Caco-2 (cell line): Measurements from ENCODE around the gene DLG4. TPM values are rescaled to one million over a fixed set of nuclear protein-coding genes. Genes with fewer than 3 reads are reported as not detected.

Source experiments
- BruUV-seq: library from RNA; stranded (reverse); fragments of 400-500 nt; replicated peaks from 2 replicates; lab custom pipeline; 2021; lab: Mats Ljungman, UMichigan
- CTCF ChIA-PET: fragments of 300-600 bp; sonication (Branson Sonifier 250); formaldehyde crosslinking; loops from one replicate; lab custom pipeline; 2022; ENCODE audit warnings: antibody characterized with exemption; lab: Charles Lee
- POLR2A ChIA-PET: fragments of 300-600 bp; sonication (Branson Sonifier 250); formaldehyde crosslinking; loops from one replicate; lab custom pipeline; 2022; ENCODE audit warnings: antibody characterized with exemption; lab: Charles Lee
- DNase-seq, 2 experiments: peaks; one replicate each; pipeline versions ENCODE4 v3.0.0 to v3.0.0-alpha.2; 2020 to 2022
- H3K27me3 ChIP-seq: replicated peaks from 2 replicates; pipeline ENCODE4 v1.6.0; 2011; ENCODE audit warnings: low read length; ENCODE audit not compliant: control insufficient read depth, insufficient read depth
- H3K36me3 ChIP-seq: 2 replicates; pipeline ENCODE4 v1.5.1; 2011; ENCODE audit warnings: low read length; ENCODE audit not compliant: control insufficient read depth, insufficient read depth
- H3K4me1 ChIP-seq: fragments of 250-450 bp; sonication (Bioruptor Pico); 2 replicates; pipeline ENCODE4 v1.5.1; 2020; ENCODE audit warnings: mild to moderate bottlenecking
- H3K4me3 ChIP-seq: 2 replicates; pipeline ENCODE4 v1.5.1; 2011; ENCODE audit warnings: low read depth, mild to moderate bottlenecking, control low read depth, low read length
- H3K9me3 ChIP-seq: fragments of 250-450 bp; sonication (Bioruptor Pico); 2 replicates; pipeline ENCODE4 v1.5.1; 2020; ENCODE audit warnings: mild to moderate bottlenecking, moderate library complexity
- H3K27ac Mint-ChIP-seq: one replicate; pipeline ENCODE4 v1.8.0; 2022; ENCODE audit warnings: mixed read lengths; ENCODE audit not compliant: unreplicated experiment
- H3K27me3 Mint-ChIP-seq: one replicate; pipeline ENCODE4 v1.8.0; 2022; ENCODE audit warnings: mixed read lengths; ENCODE audit not compliant: insufficient read depth, unreplicated experiment
- H3K36me3 Mint-ChIP-seq: one replicate; pipeline ENCODE4 v1.8.0; 2022; ENCODE audit warnings: mild to moderate bottlenecking, mixed read lengths; ENCODE audit not compliant: insufficient read depth, unreplicated experiment
- H3K4me1 Mint-ChIP-seq: one replicate; pipeline ENCODE4 v1.8.0; 2022; ENCODE audit warnings: low read depth, mixed read lengths; ENCODE audit not compliant: unreplicated experiment
- H3K4me3 Mint-ChIP-seq: one replicate; pipeline ENCODE4 v1.8.0; 2022; ENCODE audit warnings: mild to moderate bottlenecking, moderate library complexity, mixed read lengths; ENCODE audit not compliant: unreplicated experiment
- H3K9me3 Mint-ChIP-seq: one replicate; pipeline ENCODE4 v1.8.0; 2022; ENCODE audit warnings: mixed read lengths; ENCODE audit not compliant: unreplicated experiment
- intact Hi-C: fragments of 100-400 bp; cut with micrococcal nuclease; formaldehyde crosslinking; loops from one replicate; pipeline ENCODE4 v1.10.0; 2022; ENCODE audit not compliant: unreplicated experiment
- total RNA-seq: library from RNA; stranded (reverse); gene quantifications from 2 replicates; pipeline ENCODE4 v1.2.3, GENCODE V29; 2022
- TF ChIP-seq, protein P1 (sequence below), 2 experiments: fragments of 200-600 bp in 1 of 2; IDR thresholded peaks; 1 replicate in 1 of 2; 2 replicates in 1 of 2; pipeline versions ENCODE4 v1.5.1 to v1.8.0; 2011 to 2022; ENCODE audit warnings: antibody characterized with exemption in 1 of 2, control low read depth in 1 of 2, inconsistent platforms in 1 of 2, low read depth in 1 of 2, low read length in 1 of 2, mild to moderate bottlenecking in 1 of 2, moderate library complexity in 1 of 2; ENCODE audit not compliant: insufficient read depth in 1 of 2, severe bottlenecking in 1 of 2, unreplicated experiment in 1 of 2

The DLG4 gene
- total RNA-seq, 1 experiment from 2014 or later = 0.98 TPM

DNA sequence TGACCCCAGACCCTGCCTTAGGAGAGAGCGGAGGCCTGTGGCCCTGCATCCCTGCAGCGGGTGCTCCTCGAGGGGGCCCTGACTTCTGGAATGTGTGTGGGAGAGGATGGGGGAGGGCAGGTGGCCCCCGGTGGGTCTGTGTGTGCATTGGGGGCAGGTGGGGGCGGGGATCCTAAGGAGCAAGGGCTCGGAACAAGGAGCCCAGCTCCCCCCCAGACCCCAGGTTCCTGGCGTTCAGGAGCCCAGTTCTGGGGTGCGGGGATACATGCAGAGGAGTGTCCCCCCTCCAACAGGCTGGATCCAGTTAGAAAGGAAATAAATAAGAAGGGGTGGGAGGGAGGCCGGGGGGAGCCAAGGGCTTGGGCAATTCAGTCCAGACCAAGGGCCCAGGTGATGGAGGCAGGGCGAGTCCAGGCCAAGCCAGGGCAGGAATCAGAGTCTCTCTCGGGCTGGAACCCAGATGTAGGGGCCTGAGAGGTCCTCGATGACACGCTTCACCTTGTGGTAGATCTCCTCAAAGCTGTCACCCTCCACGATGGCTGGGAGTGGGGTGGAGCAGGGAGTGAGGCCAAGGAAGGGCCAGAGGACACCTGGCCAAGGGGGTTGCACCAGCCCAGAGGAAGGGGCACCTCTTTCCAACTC is 29.2 kb downstream of the DLG4 start:
- H3K4me1 Mint-ChIP-seq = no peaks in the 10 kb centered on the region
- no TSS peak for BruUV-seq
- Histone ChIP-seq H3K4me3 (no peak overlapping the region), H3K36me3 (no peaks in the 10 kb centered on the region), H3K4me1 (peaks cover 4% of the 10 kb centered on the region), H3K27me3 (no peaks in the 10 kb centered on the region), H3K9me3 (no peaks in the 10 kb centered on the region)
- H3K9me3 Mint-ChIP-seq = no peaks in the 10 kb centered on the region
- H3K4me3 Mint-ChIP-seq = no peak overlapping the region
- intact Hi-C loops = no loop called here
- ChIA-PET CTCF (interaction anchor here (0.5 to 1.3 kb wide), 3 partner anchors 12 to 24 kb away, joined by 4 to 8 read pairs (median 6); no protein-coding TSS in a partner anchor), POLR2A (no interaction called here)
- no peak overlapping the region for H3K27ac Mint-ChIP-seq
- TF ChIP-seq, protein P1, sequence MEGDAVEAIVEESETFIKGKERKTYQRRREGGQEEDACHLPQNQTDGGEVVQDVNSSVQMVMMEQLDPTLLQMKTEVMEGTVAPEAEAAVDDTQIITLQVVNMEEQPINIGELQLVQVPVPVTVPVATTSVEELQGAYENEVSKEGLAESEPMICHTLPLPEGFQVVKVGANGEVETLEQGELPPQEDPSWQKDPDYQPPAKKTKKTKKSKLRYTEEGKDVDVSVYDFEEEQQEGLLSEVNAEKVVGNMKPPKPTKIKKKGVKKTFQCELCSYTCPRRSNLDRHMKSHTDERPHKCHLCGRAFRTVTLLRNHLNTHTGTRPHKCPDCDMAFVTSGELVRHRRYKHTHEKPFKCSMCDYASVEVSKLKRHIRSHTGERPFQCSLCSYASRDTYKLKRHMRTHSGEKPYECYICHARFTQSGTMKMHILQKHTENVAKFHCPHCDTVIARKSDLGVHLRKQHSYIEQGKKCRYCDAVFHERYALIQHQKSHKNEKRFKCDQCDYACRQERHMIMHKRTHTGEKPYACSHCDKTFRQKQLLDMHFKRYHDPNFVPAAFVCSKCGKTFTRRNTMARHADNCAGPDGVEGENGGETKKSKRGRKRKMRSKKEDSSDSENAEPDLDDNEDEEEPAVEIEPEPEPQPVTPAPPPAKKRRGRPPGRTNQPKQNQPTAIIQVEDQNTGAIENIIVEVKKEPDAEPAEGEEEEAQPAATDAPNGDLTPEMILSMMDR (IDR thresholded peaks at IDR 0.05; ENCODE audit: insufficient read depth in 1 of 2, low read depth in 1 of 2, low read length in 1 of 2, severe bottlenecking in 1 of 2, unreplicated experiment in 1 of 2) = no peak
- no peak for DNase-seq
- H3K27me3 Mint-ChIP-seq = no peaks in the 10 kb centered on the region
- H3K36me3 Mint-ChIP-seq = no peaks in the 10 kb centered on the region

DNA sequence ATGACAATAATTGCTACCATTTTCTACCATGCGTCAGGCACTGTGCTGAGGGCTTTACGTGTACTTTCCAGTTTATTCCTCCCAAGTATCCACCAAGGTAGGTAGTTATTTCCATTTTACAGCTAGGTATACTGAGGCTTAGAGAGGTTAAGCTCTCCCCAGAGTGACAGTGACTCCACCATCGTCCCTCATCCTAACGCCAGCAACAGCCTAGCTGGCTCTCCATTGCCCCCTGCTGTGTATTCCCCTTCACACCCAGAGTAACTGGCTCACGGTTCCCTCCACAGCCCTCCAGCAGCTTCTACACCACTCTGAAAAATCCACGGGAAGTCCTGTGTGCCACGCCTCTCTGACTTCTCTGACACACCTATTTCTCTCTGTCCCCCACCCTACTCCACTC is 33.4 kb downstream of the DLG4 start:
- intact Hi-C loops = no loop called here
- no peaks in the 10 kb centered on the region for H3K27me3 ChIP-seq
- no peaks in the 10 kb centered on the region for H3K36me3 ChIP-seq
- H3K4me3 Mint-ChIP-seq = no peak overlapping the region
- TF ChIP-seq, protein P1 (IDR thresholded peaks at IDR 0.05; ENCODE audit: insufficient read depth in 1 of 2, low read depth in 1 of 2, low read length in 1 of 2, severe bottlenecking in 1 of 2, unreplicated experiment in 1 of 2) = no peak
- no peak for DNase-seq
- ChIA-PET CTCF (interaction anchor here (0.7 kb wide), 1 partner anchor 243 kb away, joined by 3 read pairs; no protein-coding TSS in a partner anchor), POLR2A (no interaction called here)
- BruUV-seq = no TSS peak
- no peaks in the 10 kb centered on the region for H3K36me3 Mint-ChIP-seq
- no peaks in the 10 kb centered on the region for H3K4me1 Mint-ChIP-seq
- H3K4me1 ChIP-seq = no peaks in the 10 kb centered on the region
- H3K27me3 Mint-ChIP-seq = no peaks in the 10 kb centered on the region
- no peaks in the 10 kb centered on the region for H3K9me3 ChIP-seq
- no peaks in the 10 kb centered on the region for H3K9me3 Mint-ChIP-seq
- H3K27ac Mint-ChIP-seq = peak overlapping the region; percentile 12
- no peak overlapping the region for H3K4me3 ChIP-seq

DNA sequence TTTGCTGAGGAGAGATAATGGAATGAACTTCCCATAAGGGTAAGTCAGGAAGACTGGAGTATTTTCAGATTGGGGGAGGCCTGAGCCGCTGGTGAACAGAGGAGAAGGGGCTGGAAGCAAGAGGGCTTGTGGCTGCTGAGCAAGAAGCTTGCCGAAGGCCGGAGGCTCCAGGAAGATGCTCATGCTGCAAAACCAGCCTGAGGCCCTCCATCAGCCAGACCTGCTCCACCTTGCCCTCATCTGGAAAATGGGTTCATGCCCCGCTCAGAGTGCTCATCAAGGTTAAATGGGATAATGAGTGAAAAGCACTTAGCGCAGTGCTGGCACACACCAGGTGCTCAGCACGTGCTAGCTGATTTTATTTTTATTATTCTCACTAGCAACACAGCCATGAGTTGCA is 35.0 kb downstream of the DLG4 start:
- TF ChIP-seq, protein P1 (IDR thresholded peaks at IDR 0.05; ENCODE audit: insufficient read depth in 1 of 2, low read depth in 1 of 2, low read length in 1 of 2, severe bottlenecking in 1 of 2, unreplicated experiment in 1 of 2) = no peak
- H3K36me3 ChIP-seq = no peaks in the 10 kb centered on the region
- Mint-ChIP-seq H3K27ac (no peak overlapping the region), H3K4me3 (no peak overlapping the region), H3K36me3 (no peaks in the 10 kb centered on the region), H3K27me3 (no peaks in the 10 kb centered on the region), H3K9me3 (no peaks in the 10 kb centered on the region), H3K4me1 (no peaks in the 10 kb centered on the region)
- no peaks in the 10 kb centered on the region for H3K27me3 ChIP-seq
- CTCF ChIA-PET = no interaction called here
- H3K9me3 ChIP-seq = no peaks in the 10 kb centered on the region
- BruUV-seq = no TSS peak
- no peak overlapping the region for H3K4me3 ChIP-seq
- DNase-seq = no peak
- POLR2A ChIA-PET = no interaction called here
- H3K4me1 ChIP-seq = no peaks in the 10 kb centered on the region
- intact Hi-C loops = no loop called here
